HG03520 (cell line): ENCODE results near the gene PDE6G.
"Not testable (repeated sequence)": the region's sequence is repeated elsewhere in the genome, so short reads cannot be mapped to it uniquely, and the experiment has no call there.

Source experiments
- ATAC-seq: cut with Tn5 transposase; IDR thresholded peaks from one replicate; pipeline ENCODE4 v1.9.1; 2021; ENCODE audit warnings: mild to moderate bottlenecking, moderate library complexity; ENCODE audit not compliant: unreplicated experiment

Gene PDE6G

GRCh38 chr17:81687770-81688541 lies 31.6 kb upstream of the PDE6G start:
- no peak for ATAC-seq

- ATAC-seq: no peak
Measured at GRCh38 chr17:81686614-81687013, 30.3 kb upstream of the PDE6G start.

- ATAC-seq: no peak
Measured at GRCh38 chr17:81685108-81685507, 28.8 kb upstream of the PDE6G start.

GRCh38 chr17:81684442-81684911 lies 28.1 kb upstream of the PDE6G start:
- ATAC-seq: no peak

GRCh38 chr17:81683584-81684441 lies 27.5 kb upstream of the PDE6G start, which contains the start of the genes ARL16 and HGS:
Gene ARL16, minus strand, starts transcription at chr17:81683797. Its CDS starts 44 bp downstream, at chr17:81683753.
Gene HGS, plus strand, starts transcription at chr17:81684011. Its CDS starts 56 bp downstream, at chr17:81684067.
- peak; percentile 89 for ATAC-seq

GRCh38 chr17:81683208-81683583 lies 26.9 kb upstream of the PDE6G start:
- ATAC-seq: peak; percentile 7

- no peak for ATAC-seq
Measured at GRCh38 chr17:81682565-81683207, 26.3 kb upstream of the PDE6G start.

- ATAC-seq: no peak
Measured at GRCh38 chr17:81681672-81682071, 25.3 kb upstream of the PDE6G start.

- ATAC-seq: no peak
Measured at GRCh38 chr17:81680150-81680549, 23.8 kb upstream of the PDE6G start.

- ATAC-seq: no peak
Measured at GRCh38 chr17:81676906-81677305, 20.6 kb upstream of the PDE6G start.

GRCh38 chr17:81675515-81676221 lies 19.3 kb upstream of the PDE6G start:
- ATAC-seq: not testable (repeated sequence)

- no peak for ATAC-seq
Measured at GRCh38 chr17:81673561-81674258, 17.4 kb upstream of the PDE6G start.

- no peak for ATAC-seq
Measured at GRCh38 chr17:81672954-81673353, 16.6 kb upstream of the PDE6G start.

- no peak for ATAC-seq
Measured at GRCh38 chr17:81672504-81672903, 16.2 kb upstream of the PDE6G start.

GRCh38 chr17:81667754-81668153 lies 11.4 kb upstream of the PDE6G start:
- no peak for ATAC-seq

GRCh38 chr17:81666342-81667191 lies 10.2 kb upstream of the PDE6G start, which contains the start of the genes CCDC137 and OXLD1:
Gene CCDC137, plus strand, starts transcription at chr17:81666737. Its CDS starts 30 bp downstream, at chr17:81666767.
Gene OXLD1, minus strand, starts transcription at chr17:81666605. Its CDS starts 28 bp downstream, at chr17:81666577.
- ATAC-seq: peak; percentile 95

- peak; percentile 9 for ATAC-seq
Measured at GRCh38 chr17:81666092-81666341, 9.7 kb upstream of the PDE6G start.

GRCh38 chr17:81665205-81666091 lies 9.1 kb upstream of the PDE6G start:
- no peak for ATAC-seq
